K562 (cell line): ENCODE measurements around the gene USP5. TPM values are rescaled to one million over a fixed set of nuclear protein-coding genes. Genes with fewer than 3 reads are reported as not detected.
"Not testable (repeated sequence)": the region's sequence is repeated elsewhere in the genome, so short reads cannot be mapped to it uniquely, and the experiment has no call there.

Source experiments
- ATAC-seq: fragments of 200-7000 bp; cut with Tn5 transposase; 3 replicates; pipeline ENCODE4 v1.9.1; 2020; ENCODE audit warnings: moderate library complexity
- BruUV-seq: library from RNA; stranded (reverse); fragments of 400-500 nt; replicated peaks from 2 replicates; lab custom pipeline; 2021; lab: Mats Ljungman, UMichigan
- CTCF ChIA-PET: fragments of 300-600 bp; formaldehyde crosslinking; extraction: SDS; loops from one replicate; lab custom pipeline; 2021; ENCODE audit warnings: low intra/inter-chr PET ratio; lab: Yijun Ruan, JAX
- POLR2A ChIA-PET: fragments of 300-600, 350-650 bp; sonication (Branson Sonifier 250); formaldehyde crosslinking; extraction: SDS; loops from one replicate; lab custom pipeline; 2021; ENCODE audit warnings: antibody characterized with exemption, inconsistent platforms; lab: Yijun Ruan, JAX
- DNase-seq, 4 experiments: peaks; one replicate each; pipeline versions ENCODE4 v3.0.0 to v3.0.0-alpha.2; 2011 to 2018; ENCODE audit warnings: low spot score in 3 of 4, mixed read lengths in 3 of 4; ENCODE audit errors: extremely low read depth in 1 of 4
- FAIRE-seq: peaks from 2 replicates; lab custom pipeline; 2011; peaks lifted over from hg19 to GRCh38; lab: Jason Lieb, UNC
- H2AFZ ChIP-seq: 2 replicates; pipeline ENCODE4 v1.6.0; 2011; ENCODE audit warnings: low read depth, low read length, control low read depth, inconsistent platforms
- H3K27ac ChIP-seq: fragments of 200-600 bp; 3 replicates; pipeline ENCODE4 v1.8.0; 2011; ENCODE audit warnings: low read depth, mild to moderate bottlenecking, control low read depth, inconsistent platforms, low read length, moderate library complexity, mixed read lengths; ENCODE audit errors: extremely low read depth
- H3K27me3 ChIP-seq, 2 experiments: fragments of 300-600 bp in 1 of 2; 2 replicates in 1 of 2; 3 replicates in 1 of 2; pipeline versions ENCODE4 v1.6.0 to v1.8.0; 2011; ENCODE audit warnings: inconsistent platforms in 2 of 2, low read length in 2 of 2, mild to moderate bottlenecking in 1 of 2, mixed read lengths in 1 of 2, moderate library complexity in 1 of 2; ENCODE audit not compliant: control insufficient read depth in 2 of 2, insufficient read depth in 2 of 2
- H3K36me3 ChIP-seq: fragments of 300-600 bp; 3 replicates; pipeline ENCODE4 v1.8.0; 2011; ENCODE audit warnings: mild to moderate bottlenecking, low read length, inconsistent platforms; ENCODE audit not compliant: control insufficient read depth, insufficient read depth
- H3K4me1 ChIP-seq, 2 experiments: fragments of 200-600 bp in 1 of 2; replicated peaks in 1 of 2; 2 replicates in 1 of 2; 3 replicates in 1 of 2; pipeline versions ENCODE4 v1.5.1 to v1.8.0; 2011; ENCODE audit warnings: inconsistent platforms in 2 of 2, low read length in 2 of 2, mild to moderate bottlenecking in 1 of 2, mixed read lengths in 1 of 2, moderate library complexity in 1 of 2; ENCODE audit not compliant: control insufficient read depth in 2 of 2, insufficient read depth in 2 of 2
- H3K4me2 ChIP-seq: 2 replicates; pipeline ENCODE4 v1.6.1; 2011; ENCODE audit warnings: low read length, control low read depth, inconsistent platforms, mixed read lengths; ENCODE audit not compliant: insufficient read depth
- H3K4me3 ChIP-seq: fragments of 200-600 bp; sonication (generic), shearing (Covaris generic); 2 replicates; pipeline ENCODE4 v1.5.1; 2016; ENCODE audit warnings: control low read depth, inconsistent platforms
- H3K79me2 ChIP-seq: fragments of 200-600 bp; 3 replicates; pipeline ENCODE4 v1.8.0; 2011; ENCODE audit warnings: low read length, inconsistent platforms; ENCODE audit not compliant: control insufficient read depth, insufficient read depth
- H3K9ac ChIP-seq, 2 experiments: 2 replicates each; pipeline versions ENCODE4 v1.6.0 to v1.6.1; 2011; ENCODE audit warnings: low read depth in 2 of 2, low read length in 2 of 2, control low read depth in 1 of 2, inconsistent platforms in 1 of 2, mild to moderate bottlenecking in 1 of 2, mixed read lengths in 1 of 2; ENCODE audit not compliant: insufficient read depth in 1 of 2
- H3K9me1 ChIP-seq: one replicate; pipeline ENCODE4 v1.6.0; 2011; ENCODE audit warnings: inconsistent platforms, mild to moderate bottlenecking, low read length, moderate library complexity; ENCODE audit not compliant: control insufficient read depth, insufficient read depth
- H3K9me3 ChIP-seq: replicated peaks from 2 replicates; pipeline ENCODE4 v1.5.1; 2011; ENCODE audit warnings: low read depth, low read length, inconsistent platforms; ENCODE audit not compliant: control insufficient read depth, insufficient read depth
- H4K20me1 ChIP-seq: replicated peaks from 2 replicates; pipeline ENCODE4 v1.6.1; 2011; ENCODE audit warnings: low read length, inconsistent platforms, mixed read lengths; ENCODE audit not compliant: control insufficient read depth, insufficient read depth
- TRIM24 ChIP-seq, 2 experiments: fragments of 450-650 bp; IDR thresholded peaks; 2 replicates each; pipeline ENCODE4 v1.6.1; 2016
- ZNF121 ChIP-seq: sonication (generic); formaldehyde crosslinking; conservative IDR thresholded peaks from 2 replicates; pipeline ENCODE4 v1.8.0; 2022; ENCODE audit warnings: missing genetic modification reagents
- ZNF644 ChIP-seq: fragments of 200-800 bp; sonication (Bioruptor generic); IDR thresholded peaks from 2 replicates; pipeline ENCODE4 v1.6.1; 2016; ENCODE audit warnings: low read depth, missing genetic modification characterization, missing compliant biosample characterization
- WGBS: fragments of 100-300 bp; shearing (Covaris generic); methylation state at CpG from one replicate; pipeline ENCODE4 v1.1.6; 2016; ENCODE audit warnings: low coverage, mixed read lengths; ENCODE audit not compliant: insufficient coverage; ENCODE audit errors: missing lambda C conversion rate; 5-methylcytosine and 5-hydroxymethylcytosine counted together
- in situ Hi-C: fragments of 300-500 bp; cut with MboI; formaldehyde crosslinking; loops from 4 replicates; pipeline ENCODE4 v1.15.0; 2018; ENCODE audit warnings: inconsistent platforms, mixed read lengths
- intact Hi-C: fragments of 100-400 bp; cut with micrococcal nuclease; formaldehyde crosslinking; loops from 2 replicates; pipeline ENCODE4 v1.14.2; 2022
- polyA plus RNA-seq, 8 experiments: library from polyadenylated mRNA; depleted of rRNA in 4 of 8; stranded (reverse) in 5 of 8; unstranded in 3 of 8; fragments of >200 nt; fragmentation: Nextera tagmentation in 2 of 8; fragmentation: Illumina TruSeq in 1 of 8; extraction: Ambion mirVana in 2 of 8; extraction: Trizol in 1 of 8; gene quantifications; 2 replicates each; pipeline versions ENCODE4 v1.2.1 to v1.2.3, GENCODE V29; 2011 to 2014; ENCODE audit warnings: inconsistent platforms in 1 of 8, missing spikeins in 1 of 8
- total RNA-seq, 7 experiments: library from RNA; depleted of rRNA in 6 of 7; stranded (reverse); fragments of >200 nt in 6 of 7; fragmentation: Illumina TruSeq in 2 of 7; extraction: Trizol in 2 of 7; gene quantifications; 2 replicates each; pipeline versions ENCODE4 v1.2.1 to v1.2.3, GENCODE V29; 2011 to 2021; ENCODE audit warnings: low replicate concordance in 1 of 7
- TF ChIP-seq, protein P1 (sequence below), 2 experiments: fragments of 450-650 bp; IDR thresholded peaks; 2 replicates each; pipeline ENCODE4 v1.6.1; 2016

The USP5 gene
- total and polyA plus RNA-seq, 9 of the 15 experiments (the other 6 are each of a cell fraction or from before 2014, with no cell fraction given): 1.4 to 107 (median 48.6) TPM

DNA sequence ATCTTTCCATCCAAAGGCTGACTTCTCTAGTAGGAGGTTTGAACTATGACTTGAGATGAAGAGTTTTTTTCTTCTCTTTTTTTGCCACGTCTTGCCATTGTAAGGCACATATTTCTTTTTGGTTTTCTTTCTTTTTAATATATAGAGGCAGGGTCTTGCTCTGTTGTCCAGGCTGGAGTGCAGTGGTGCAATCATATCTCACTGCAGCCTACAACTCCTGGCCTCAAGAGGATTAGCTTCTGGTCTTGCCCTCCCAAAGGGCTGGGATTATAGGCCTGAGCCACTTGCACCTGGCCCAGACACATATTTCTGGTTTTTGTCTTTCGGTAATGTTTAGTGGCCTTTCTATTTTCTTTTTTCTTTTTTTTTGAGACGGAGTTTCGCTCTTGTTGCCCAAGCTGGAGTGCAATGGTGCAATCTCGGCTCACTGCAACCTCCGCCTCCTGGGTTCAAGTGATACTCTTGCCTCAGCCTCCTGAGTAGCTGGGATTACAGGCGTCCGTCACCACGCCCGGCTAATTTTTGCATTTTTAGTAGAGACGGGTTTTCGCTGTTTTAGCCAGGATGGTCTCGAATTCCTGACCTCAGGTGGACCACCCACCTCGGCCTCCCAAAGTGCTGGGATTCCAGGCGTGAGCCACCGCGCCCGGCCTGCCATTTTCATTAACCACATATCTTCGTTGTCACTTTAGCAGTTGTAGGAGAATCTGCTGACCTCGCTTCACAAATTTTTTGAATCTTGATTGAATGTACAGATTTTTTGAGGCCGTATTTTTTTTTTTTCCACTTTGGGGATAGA is 38.0 kb downstream of the USP5 start:
- peak overlapping the region; percentile 74 for H3K4me2 ChIP-seq
- in situ Hi-C loops, H3K79me2 ChIP-seq, FAIRE-seq, H3K9me1 ChIP-seq: not testable (repeated sequence)
- H3K4me1 ChIP-seq: peaks cover 12 to 19% of the 10 kb centered on the region in 2 experiments; a peak in 4 of 5 replicates
- peak overlapping the region; percentile 87 for H2AFZ ChIP-seq
- H3K9ac ChIP-seq: peak overlapping the region in 1 of 2 experiments; percentile 90; a peak in 2 of 4 replicates
- TF ChIP-seq, protein P1, sequence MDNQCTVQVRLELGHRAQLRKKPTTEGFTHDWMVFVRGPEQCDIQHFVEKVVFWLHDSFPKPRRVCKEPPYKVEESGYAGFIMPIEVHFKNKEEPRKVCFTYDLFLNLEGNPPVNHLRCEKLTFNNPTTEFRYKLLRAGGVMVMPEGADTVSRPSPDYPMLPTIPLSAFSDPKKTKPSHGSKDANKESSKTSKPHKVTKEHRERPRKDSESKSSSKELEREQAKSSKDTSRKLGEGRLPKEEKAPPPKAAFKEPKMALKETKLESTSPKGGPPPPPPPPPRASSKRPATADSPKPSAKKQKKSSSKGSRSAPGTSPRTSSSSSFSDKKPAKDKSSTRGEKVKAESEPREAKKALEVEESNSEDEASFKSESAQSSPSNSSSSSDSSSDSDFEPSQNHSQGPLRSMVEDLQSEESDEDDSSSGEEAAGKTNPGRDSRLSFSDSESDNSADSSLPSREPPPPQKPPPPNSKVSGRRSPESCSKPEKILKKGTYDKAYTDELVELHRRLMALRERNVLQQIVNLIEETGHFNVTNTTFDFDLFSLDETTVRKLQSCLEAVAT (IDR thresholded peaks at IDR 0.05): peak in 1 of 2 experiments; percentile 25; a peak in 1 of 4 replicates
- TF ChIP-seq ZNF644 (tag): peak; percentile 36; the same call in 1 of the 2 replicates
- TF ChIP-seq ZNF121: peak; percentile 53; the same call in 1 of the 2 replicates
- TF ChIP-seq TRIM24 (IDR thresholded peaks at IDR 0.05): 0 out of 4 replicates have a peak, but pooled peaks of 1 of the 2 experiments have one; percentile 31
- TF ChIP-seq, all 486 proteins: peak for 4; not testable (repeated sequence) for 482
- 83% methylated on average over 17 of the region's 21 CpGs for WGBS
- H3K9me3 ChIP-seq, H3K27me3 ChIP-seq, ATAC-seq, CTCF ChIA-PET, DNase-seq, H3K36me3 ChIP-seq, H4K20me1 ChIP-seq, BruUV-seq: not testable (repeated sequence)
- POLR2A ChIA-PET: interaction anchor here (0.8 to 1.8 kb wide), 3 partner anchors 9 to 18 kb away, joined by 4 to 17 read pairs (median 4); partner anchors contain the start of gene SPSB2
- Histone ChIP-seq H3K4me3 (peak overlapping the region; percentile 25; the same call in 1 of the 2 replicates), H3K27ac (peak overlapping the region; percentile 96)
- intact Hi-C loops: loop anchor here (2.0 kb wide), 1 partner anchor 17 kb away; the partner anchor contains the start of gene SPSB2
